Measurements from ENCODE around the gene SUPT20H. TPM values are rescaled to one million over a fixed set of nuclear protein-coding genes. Genes with fewer than 3 reads are reported as not detected.

The SUPT20H gene
- total and polyA plus RNA-seq, 2 experiments from 2014 or later, result 68.7 to 98.2 TPM

- H3K9me2 ChIP-seq (ENCODE audit: insufficient read depth), result no peaks in the 10 kb centered on the region
- no peaks in the 10 kb centered on the region for H3K27me3 Mint-ChIP-seq (ENCODE audit: insufficient read depth, low read depth, poor library complexity)
- no peak overlapping the region for H3K4me3 ChIP-seq
- 0 out of 2 replicates have a peak, but pooled peaks cover 5% of the 10 kb centered on the region for H3F3A ChIP-seq (replicated peaks; ENCODE audit: low read depth)
- H3K36me3 Mint-ChIP-seq (ENCODE audit: low read depth), result peaks cover 60% of the 10 kb centered on the region
- peak overlapping the region; percentile 24; the same call in 1 of the 2 replicates for H3K27ac Mint-ChIP-seq
- peaks cover 16% of the 10 kb centered on the region; the same call in 2 of the 3 replicates for H3K4me1 Mint-ChIP-seq
- H3K4me3 Mint-ChIP-seq, result no peak overlapping the region
- H4K20me1 ChIP-seq (replicated peaks; ENCODE audit: insufficient read depth), result no peaks in the 10 kb centered on the region
- DNase-seq (ENCODE audit: low spot score) (no peak), ATAC-seq (no peak)
- H3K4me2 ChIP-seq, result no peak overlapping the region
- no peaks in the 10 kb centered on the region for H3K27me3 ChIP-seq (ENCODE audit: insufficient read depth)
- H3K27ac ChIP-seq (ENCODE audit: low read depth), result peak overlapping the region; percentile 27; the same call in 1 of the 2 replicates
- no peaks in the 10 kb centered on the region for H3K9me3 Mint-ChIP-seq
- peaks cover 5% of the 10 kb centered on the region; the same call in 1 of the 2 replicates for H3K4me1 ChIP-seq (ENCODE audit: insufficient read depth)
- H3K79me2 ChIP-seq (replicated peaks; ENCODE audit: insufficient read depth), result no peaks in the 10 kb centered on the region
- H2AFZ ChIP-seq, result no peak overlapping the region
- TF ChIP-seq ZNF462 (CRISPR knock-in tag; IDR thresholded peaks at IDR 0.05), result no peak
- no peak for TF ChIP-seq EZH2 (IDR thresholded peaks at IDR 0.05; ENCODE audit: low read depth, unreplicated experiment)
- TF ChIP-seq CTCF (conservative IDR thresholded peaks at IDR 0.05; ENCODE audit: low read depth in 2 of 2), result no peak
- TF ChIP-seq STAT1 (IDR thresholded peaks at IDR 0.05; ENCODE audit: unreplicated experiment), result no peak
- TF ChIP-seq POLR2AphosphoS5 (IDR thresholded peaks at IDR 0.05; ENCODE audit: low read depth), result no peak
- TF ChIP-seq ETS1 (IDR thresholded peaks at IDR 0.05), result no peak
- TF ChIP-seq CREB1 (CRISPR knock-in tag; IDR thresholded peaks at IDR 0.05; ENCODE audit: low read depth), result no peak
- TF ChIP-seq ZNF114 (CRISPR knock-in tag; IDR thresholded peaks at IDR 0.05), result no peak
- TF ChIP-seq ZNF331 (CRISPR knock-in tag; IDR thresholded peaks at IDR 0.05; ENCODE audit: low read depth), result no peak
- no peak for TF ChIP-seq NANOG (IDR thresholded peaks at IDR 0.05; ENCODE audit: borderline replicate concordance)
- no peak for TF ChIP-seq REST (IDR thresholded peaks at IDR 0.05; ENCODE audit: unreplicated experiment)
- TF ChIP-seq JUNB (IDR thresholded peaks at IDR 0.05; ENCODE audit: unreplicated experiment), result no peak
- peaks cover 51% of the 10 kb centered on the region for H3K36me3 ChIP-seq (ENCODE audit: insufficient read depth)
These were observed 49.8 kb downstream of the SUPT20H start for GRCh38 chr13:37009692-37010091.
